ENCODE measurements around the gene GMDS.

The GMDS gene

GRCh38 chr6:1719922-1720321 lies 525.5 kb downstream of the GMDS start:
- DNase-seq (ENCODE audit: extremely low spot score, insufficient read length, low read depth), result no peak

GRCh38 chr6:1716868-1717267 lies 528.5 kb downstream of the GMDS start:
- DNase-seq (ENCODE audit: extremely low spot score, insufficient read length, low read depth) (no peak), FAIRE-seq (no peak)

More at GRCh38 chr6:1719922-1720321, 525.5 kb downstream of the GMDS start:
- FAIRE-seq, result no peak

GRCh38 chr6:1716396-1716795 lies 529.0 kb downstream of the GMDS start:
- no peak for DNase-seq (ENCODE audit: extremely low spot score, insufficient read length, low read depth)
- no peak for FAIRE-seq

- no peak for FAIRE-seq
Observed at GRCh38 chr6:1715336-1715735, 530.1 kb downstream of the GMDS start.

GRCh38 chr6:1714654-1715053 lies 530.8 kb downstream of the GMDS start:
- FAIRE-seq (no peak), DNase-seq (ENCODE audit: extremely low spot score, insufficient read length, low read depth) (no peak)

More at GRCh38 chr6:1715336-1715735, 530.1 kb downstream of the GMDS start:
- DNase-seq (ENCODE audit: extremely low spot score, insufficient read length, low read depth), result no peak

GRCh38 chr6:1713016-1713600 lies 532.3 kb downstream of the GMDS start:
- no peak for FAIRE-seq
- DNase-seq (ENCODE audit: extremely low spot score, insufficient read length, low read depth), result no peak

- no peak for DNase-seq (ENCODE audit: extremely low spot score, insufficient read length, low read depth)
- FAIRE-seq, result no peak
Observed at GRCh38 chr6:1712451-1712850, 533.0 kb downstream of the GMDS start.

- no peak for FAIRE-seq
Observed at GRCh38 chr6:1711136-1711535, 534.3 kb downstream of the GMDS start.

GRCh38 chr6:1709234-1709641 lies 536.2 kb downstream of the GMDS start:
- FAIRE-seq (no peak), DNase-seq (ENCODE audit: extremely low spot score, insufficient read length, low read depth) (no peak)

More at GRCh38 chr6:1711136-1711535, 534.3 kb downstream of the GMDS start:
- DNase-seq (ENCODE audit: extremely low spot score, insufficient read length, low read depth), result no peak

GRCh38 chr6:1708820-1709219 lies 536.6 kb downstream of the GMDS start:
- FAIRE-seq (no peak), DNase-seq (ENCODE audit: extremely low spot score, insufficient read length, low read depth) (no peak)

GRCh38 chr6:1708122-1708521 lies 537.3 kb downstream of the GMDS start:
- no peak for DNase-seq (ENCODE audit: extremely low spot score, insufficient read length, low read depth)
- FAIRE-seq, result no peak

- FAIRE-seq (no peak), DNase-seq (ENCODE audit: extremely low spot score, insufficient read length, low read depth) (no peak)
Observed at GRCh38 chr6:1705630-1706029, 539.8 kb downstream of the GMDS start.

- no peak for FAIRE-seq
Observed at GRCh38 chr6:1705183-1705582, 540.2 kb downstream of the GMDS start.

GRCh38 chr6:1704711-1705110 lies 540.7 kb downstream of the GMDS start:
- no peak for FAIRE-seq
- DNase-seq (ENCODE audit: extremely low spot score, insufficient read length, low read depth), result no peak

More at GRCh38 chr6:1705183-1705582, 540.2 kb downstream of the GMDS start:
- DNase-seq (ENCODE audit: extremely low spot score, insufficient read length, low read depth), result no peak

GRCh38 chr6:1703923-1704322 lies 541.5 kb downstream of the GMDS start:
- DNase-seq (ENCODE audit: extremely low spot score, insufficient read length, low read depth), result no peak
- no peak for FAIRE-seq

- no peak for DNase-seq (ENCODE audit: extremely low spot score, insufficient read length, low read depth)
- FAIRE-seq, result no peak
Observed at GRCh38 chr6:1703091-1703855, 542.1 kb downstream of the GMDS start.

- no peak for FAIRE-seq
Observed at GRCh38 chr6:1702580-1703051, 542.8 kb downstream of the GMDS start.

GRCh38 chr6:1701668-1702353 lies 543.6 kb downstream of the GMDS start:
- no peak for FAIRE-seq
- no peak for DNase-seq (ENCODE audit: extremely low spot score, insufficient read length, low read depth)

More at GRCh38 chr6:1702580-1703051, 542.8 kb downstream of the GMDS start:
- DNase-seq (ENCODE audit: extremely low spot score, insufficient read length, low read depth), result no peak

- DNase-seq (ENCODE audit: extremely low spot score, insufficient read length, low read depth) (no peak), FAIRE-seq (no peak)
Observed at GRCh38 chr6:1700278-1700967, 545.0 kb downstream of the GMDS start.

GRCh38 chr6:1698527-1698926 lies 546.9 kb downstream of the GMDS start:
- FAIRE-seq (no peak), DNase-seq (ENCODE audit: extremely low spot score, insufficient read length, low read depth) (no peak)
